ENCODE measurements around the gene STX3.

- no peak for TF ChIP-seq HMGXB4 (CRISPR knock-in tag; IDR thresholded peaks at IDR 0.05; ENCODE audit: borderline replicate concordance)
- no peak for TF ChIP-seq MAFK (IDR thresholded peaks at IDR 0.05; ENCODE audit: partially characterized antibody)
- TF ChIP-seq REST (IDR thresholded peaks at IDR 0.05), result no peak
Measured at GRCh38 chr11:59812220-59812619, 57.0 kb downstream of the STX3 start.

All from A549 (cell line).